ENCODE results near the gene FMNL2.

Gene FMNL2

GRCh38 chr2:152490686-152491455 lies 155.9 kb downstream of the FMNL2 start:
- peak overlapping the region; percentile 43 to 49 for H3K27ac ChIP-seq (ENCODE audit: low read depth in 2 of 2, low read length in 2 of 2)
- no peaks in the 10 kb centered on the region for H3K27me3 ChIP-seq (ENCODE audit: control insufficient read depth in 2 of 2, insufficient read depth in 2 of 2, low read length in 2 of 2)
- H3K9ac ChIP-seq (ENCODE audit: low read depth in 1 of 2, low read length in 2 of 2), result no peak overlapping the region
- no peak overlapping the region for H3K4me3 ChIP-seq (ENCODE audit: low read length in 2 of 2)
- H3K4me1 ChIP-seq (ENCODE audit: control insufficient read depth in 2 of 2, insufficient read depth in 2 of 2, low read length in 2 of 2), result peaks cover under 1 to 7% of the 10 kb centered on the region in 2 donors
- no peaks in the 10 kb centered on the region for H3K9me3 ChIP-seq (ENCODE audit: control insufficient read depth in 2 of 2, low read length in 2 of 2)
- no peaks in the 10 kb centered on the region for H3K36me3 ChIP-seq (ENCODE audit: control insufficient read depth in 2 of 2, insufficient read depth in 2 of 2, low read length in 2 of 2)

GRCh38 chr2:152492131-152492530 lies 157.2 kb downstream of the FMNL2 start:
- Histone ChIP-seq H3K4me3 (ENCODE audit: low read length in 2 of 2) (no peak overlapping the region), H3K36me3 (ENCODE audit: control insufficient read depth in 2 of 2, insufficient read depth in 2 of 2, low read length in 2 of 2) (no peaks in the 10 kb centered on the region), H3K27me3 (ENCODE audit: control insufficient read depth in 2 of 2, insufficient read depth in 2 of 2, low read length in 2 of 2) (no peaks in the 10 kb centered on the region), H3K4me1 (ENCODE audit: control insufficient read depth in 2 of 2, insufficient read depth in 2 of 2, low read length in 2 of 2) (peaks cover 0 to 4% of the 10 kb centered on the region in 2 donors), H3K9me3 (ENCODE audit: control insufficient read depth in 2 of 2, low read length in 2 of 2) (no peaks in the 10 kb centered on the region), H3K27ac (ENCODE audit: low read depth in 2 of 2, low read length in 2 of 2) (no peak overlapping the region), H3K9ac (ENCODE audit: low read depth in 1 of 2, low read length in 2 of 2) (no peak overlapping the region)

GRCh38 chr2:152492911-152493310 lies 157.9 kb downstream of the FMNL2 start:
- Histone ChIP-seq H3K36me3 (ENCODE audit: control insufficient read depth in 2 of 2, insufficient read depth in 2 of 2, low read length in 2 of 2) (no peaks in the 10 kb centered on the region), H3K9ac (ENCODE audit: low read depth in 1 of 2, low read length in 2 of 2) (no peak overlapping the region), H3K9me3 (ENCODE audit: control insufficient read depth in 2 of 2, low read length in 2 of 2) (no peaks in the 10 kb centered on the region), H3K4me3 (ENCODE audit: low read length in 2 of 2) (no peak overlapping the region), H3K27me3 (ENCODE audit: control insufficient read depth in 2 of 2, insufficient read depth in 2 of 2, low read length in 2 of 2) (no peaks in the 10 kb centered on the region), H3K4me1 (ENCODE audit: control insufficient read depth in 2 of 2, insufficient read depth in 2 of 2, low read length in 2 of 2) (peaks cover 0 to 4% of the 10 kb centered on the region in 2 donors), H3K27ac (ENCODE audit: low read depth in 2 of 2, low read length in 2 of 2) (no peak overlapping the region)

- Histone ChIP-seq H3K9ac (ENCODE audit: low read depth in 1 of 2, low read length in 2 of 2) (no peak overlapping the region), H3K9me3 (ENCODE audit: control insufficient read depth in 2 of 2, low read length in 2 of 2) (no peaks in the 10 kb centered on the region), H3K36me3 (ENCODE audit: control insufficient read depth in 2 of 2, insufficient read depth in 2 of 2, low read length in 2 of 2) (no peaks in the 10 kb centered on the region), H3K27me3 (ENCODE audit: control insufficient read depth in 2 of 2, insufficient read depth in 2 of 2, low read length in 2 of 2) (no peaks in the 10 kb centered on the region), H3K4me1 (ENCODE audit: control insufficient read depth in 2 of 2, insufficient read depth in 2 of 2, low read length in 2 of 2) (peaks cover 0 to 4% of the 10 kb centered on the region in 2 donors), H3K4me3 (ENCODE audit: low read length in 2 of 2) (no peak overlapping the region), H3K27ac (ENCODE audit: low read depth in 2 of 2, low read length in 2 of 2) (no peak overlapping the region)
Measured at GRCh38 chr2:152493417-152493816, 158.4 kb downstream of the FMNL2 start.

- Histone ChIP-seq H3K4me3 (ENCODE audit: low read length in 2 of 2) (no peak overlapping the region), H3K4me1 (ENCODE audit: control insufficient read depth in 2 of 2, insufficient read depth in 2 of 2, low read length in 2 of 2) (peaks cover 0 to 6% of the 10 kb centered on the region in 2 donors), H3K36me3 (ENCODE audit: control insufficient read depth in 2 of 2, insufficient read depth in 2 of 2, low read length in 2 of 2) (no peaks in the 10 kb centered on the region), H3K9ac (ENCODE audit: low read depth in 1 of 2, low read length in 2 of 2) (no peak overlapping the region), H3K27me3 (ENCODE audit: control insufficient read depth in 2 of 2, insufficient read depth in 2 of 2, low read length in 2 of 2) (no peaks in the 10 kb centered on the region), H3K9me3 (ENCODE audit: control insufficient read depth in 2 of 2, low read length in 2 of 2) (no peaks in the 10 kb centered on the region), H3K27ac (ENCODE audit: low read depth in 2 of 2, low read length in 2 of 2) (no peak overlapping the region)
Measured at GRCh38 chr2:152493945-152494528, 159.1 kb downstream of the FMNL2 start.

GRCh38 chr2:152496371-152496770 lies 161.4 kb downstream of the FMNL2 start:
- H3K9me3 ChIP-seq (ENCODE audit: control insufficient read depth in 2 of 2, low read length in 2 of 2), result no peaks in the 10 kb centered on the region
- no peaks in the 10 kb centered on the region for H3K36me3 ChIP-seq (ENCODE audit: control insufficient read depth in 2 of 2, insufficient read depth in 2 of 2, low read length in 2 of 2)
- H3K9ac ChIP-seq (ENCODE audit: low read depth in 1 of 2, low read length in 2 of 2), result no peak overlapping the region
- no peak overlapping the region for H3K27ac ChIP-seq (ENCODE audit: low read depth in 2 of 2, low read length in 2 of 2)
- H3K27me3 ChIP-seq (ENCODE audit: control insufficient read depth in 2 of 2, insufficient read depth in 2 of 2, low read length in 2 of 2), result no peaks in the 10 kb centered on the region
- H3K4me1 ChIP-seq (ENCODE audit: control insufficient read depth in 2 of 2, insufficient read depth in 2 of 2, low read length in 2 of 2), result peaks cover 0 to 7% of the 10 kb centered on the region in 2 donors
- H3K4me3 ChIP-seq (ENCODE audit: low read length in 2 of 2), result no peak overlapping the region

GRCh38 chr2:152497481-152498052 lies 162.6 kb downstream of the FMNL2 start:
- H3K9ac ChIP-seq (ENCODE audit: low read depth in 1 of 2, low read length in 2 of 2), result no peak overlapping the region

GRCh38 chr2:152499331-152499816 lies 164.4 kb downstream of the FMNL2 start:
- peak overlapping the region; percentile 49 to 70 for H3K27ac ChIP-seq (ENCODE audit: low read depth in 2 of 2, low read length in 2 of 2)
- H3K4me1 ChIP-seq (ENCODE audit: control insufficient read depth in 2 of 2, insufficient read depth in 2 of 2, low read length in 2 of 2), result peaks cover 0 to 7% of the 10 kb centered on the region in 2 donors
- no peaks in the 10 kb centered on the region for H3K9me3 ChIP-seq (ENCODE audit: control insufficient read depth in 2 of 2, low read length in 2 of 2)
- no peaks in the 10 kb centered on the region for H3K27me3 ChIP-seq (ENCODE audit: control insufficient read depth in 2 of 2, insufficient read depth in 2 of 2, low read length in 2 of 2)
- H3K9ac ChIP-seq (ENCODE audit: low read depth in 1 of 2, low read length in 2 of 2), result no peak overlapping the region
- H3K4me3 ChIP-seq (ENCODE audit: low read length in 2 of 2), result no peak overlapping the region
- H3K36me3 ChIP-seq (ENCODE audit: control insufficient read depth in 2 of 2, insufficient read depth in 2 of 2, low read length in 2 of 2), result no peaks in the 10 kb centered on the region

More at GRCh38 chr2:152497481-152498052, 162.6 kb downstream of the FMNL2 start:
- peak overlapping the region in 1 of 2 donors; percentile 41 for H3K27ac ChIP-seq (ENCODE audit: low read depth in 2 of 2, low read length in 2 of 2)
- H3K9me3 ChIP-seq (ENCODE audit: control insufficient read depth in 2 of 2, low read length in 2 of 2), result no peaks in the 10 kb centered on the region
- H3K4me1 ChIP-seq (ENCODE audit: control insufficient read depth in 2 of 2, insufficient read depth in 2 of 2, low read length in 2 of 2), result peaks cover 0 to 7% of the 10 kb centered on the region in 2 donors
- no peaks in the 10 kb centered on the region for H3K27me3 ChIP-seq (ENCODE audit: control insufficient read depth in 2 of 2, insufficient read depth in 2 of 2, low read length in 2 of 2)
- H3K4me3 ChIP-seq (ENCODE audit: low read length in 2 of 2), result no peak overlapping the region
- H3K36me3 ChIP-seq (ENCODE audit: control insufficient read depth in 2 of 2, insufficient read depth in 2 of 2, low read length in 2 of 2), result no peaks in the 10 kb centered on the region

- Histone ChIP-seq H3K27me3 (ENCODE audit: control insufficient read depth in 2 of 2, insufficient read depth in 2 of 2, low read length in 2 of 2) (no peaks in the 10 kb centered on the region), H3K27ac (ENCODE audit: low read depth in 2 of 2, low read length in 2 of 2) (peak overlapping the region; percentile 49 to 70), H3K4me1 (ENCODE audit: control insufficient read depth in 2 of 2, insufficient read depth in 2 of 2, low read length in 2 of 2) (peaks cover 0 to 7% of the 10 kb centered on the region in 2 donors), H3K9ac (ENCODE audit: low read depth in 1 of 2, low read length in 2 of 2) (no peak overlapping the region), H3K9me3 (ENCODE audit: control insufficient read depth in 2 of 2, low read length in 2 of 2) (no peaks in the 10 kb centered on the region), H3K36me3 (ENCODE audit: control insufficient read depth in 2 of 2, insufficient read depth in 2 of 2, low read length in 2 of 2) (no peaks in the 10 kb centered on the region), H3K4me3 (ENCODE audit: low read length in 2 of 2) (no peak overlapping the region)
Measured at GRCh38 chr2:152499896-152500735, 165.1 kb downstream of the FMNL2 start.
